Measurements from ENCODE around the gene SMPX.

The SMPX gene

DNA sequence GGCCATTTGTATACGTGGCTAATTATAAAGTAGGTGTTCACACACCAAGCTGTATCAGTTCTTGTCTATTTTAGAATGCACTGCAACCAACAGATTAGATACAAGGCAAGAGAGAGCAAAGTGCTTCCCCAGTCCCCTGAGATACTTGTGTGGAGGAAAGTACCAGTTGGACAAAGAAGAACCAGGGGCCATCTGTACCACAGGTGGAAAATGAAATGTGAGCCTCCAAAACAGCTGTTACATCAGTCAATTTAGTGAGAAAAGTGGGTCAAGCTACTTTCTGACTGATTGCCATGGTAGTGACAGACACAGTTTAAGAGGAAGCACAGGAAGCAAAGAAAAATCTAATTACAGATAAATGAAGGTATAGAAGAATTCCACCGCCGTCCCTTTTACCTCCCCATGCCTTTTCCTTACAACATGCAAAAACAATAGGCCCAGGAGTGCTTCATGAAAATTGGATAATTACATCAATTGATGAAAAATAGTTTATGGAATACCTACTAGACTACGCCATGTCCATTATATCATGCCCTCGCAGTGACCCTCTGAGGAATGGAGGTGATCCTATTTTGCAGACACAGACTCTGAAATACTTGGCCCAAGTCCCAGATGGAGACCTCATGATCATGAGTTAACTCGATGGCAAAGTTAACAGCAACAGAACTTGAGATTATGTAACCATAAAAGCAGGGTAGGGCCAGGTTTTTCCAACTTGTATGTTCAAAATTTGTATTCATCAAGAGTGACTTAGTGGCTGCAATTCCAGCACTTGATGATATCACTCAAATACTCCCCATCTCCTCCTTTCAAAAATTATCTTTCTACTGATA is 15.8 kb downstream of the SMPX start:
- H3K9ac ChIP-seq (ENCODE audit: low read depth, low read length), result no peak overlapping the region
- no peak overlapping the region for H3K4me2 ChIP-seq (ENCODE audit: low read length)
- H3K4me3 ChIP-seq (ENCODE audit: low read length), result no peak overlapping the region
- no peaks in the 10 kb centered on the region for H3K9me3 ChIP-seq (replicated peaks; ENCODE audit: low read length)
- H3K36me3 ChIP-seq (ENCODE audit: insufficient read depth, low read length), result no peaks in the 10 kb centered on the region
- no peaks in the 10 kb centered on the region for H3K27me3 ChIP-seq (ENCODE audit: control insufficient read depth, insufficient read depth, low read length)
- H3K4me1 ChIP-seq (ENCODE audit: control insufficient read depth, insufficient read depth, low read length), result peaks cover 2% of the 10 kb centered on the region

DNA sequence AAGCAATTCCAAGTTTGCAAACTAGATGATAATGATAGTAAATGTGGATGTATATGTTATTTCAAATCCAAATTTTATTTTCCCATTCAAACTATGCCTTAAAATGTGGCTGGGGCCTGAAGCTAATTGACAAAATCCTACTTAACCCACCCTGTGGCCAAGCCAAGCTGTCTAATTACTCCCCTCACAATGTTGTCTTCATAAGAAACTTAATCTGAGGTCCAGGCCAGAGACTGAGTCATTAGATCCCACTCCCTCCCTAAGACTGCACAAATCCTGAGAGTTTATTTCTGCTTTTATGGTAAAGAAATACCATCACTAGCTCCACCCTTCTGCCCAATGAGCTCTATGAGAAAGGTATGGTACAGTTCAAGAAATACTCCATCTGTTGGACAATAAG is 16.6 kb downstream of the SMPX start:
- Histone ChIP-seq H3K4me3 (ENCODE audit: low read length) (no peak overlapping the region), H3K4me1 (ENCODE audit: control insufficient read depth, insufficient read depth, low read length) (peaks cover 3% of the 10 kb centered on the region), H3K27me3 (ENCODE audit: control insufficient read depth, insufficient read depth, low read length) (no peaks in the 10 kb centered on the region), H3K36me3 (ENCODE audit: insufficient read depth, low read length) (no peaks in the 10 kb centered on the region), H3K4me2 (ENCODE audit: low read length) (no peak overlapping the region), H3K9ac (ENCODE audit: low read depth, low read length) (no peak overlapping the region), H3K9me3 (replicated peaks; ENCODE audit: low read length) (no peaks in the 10 kb centered on the region)

DNA sequence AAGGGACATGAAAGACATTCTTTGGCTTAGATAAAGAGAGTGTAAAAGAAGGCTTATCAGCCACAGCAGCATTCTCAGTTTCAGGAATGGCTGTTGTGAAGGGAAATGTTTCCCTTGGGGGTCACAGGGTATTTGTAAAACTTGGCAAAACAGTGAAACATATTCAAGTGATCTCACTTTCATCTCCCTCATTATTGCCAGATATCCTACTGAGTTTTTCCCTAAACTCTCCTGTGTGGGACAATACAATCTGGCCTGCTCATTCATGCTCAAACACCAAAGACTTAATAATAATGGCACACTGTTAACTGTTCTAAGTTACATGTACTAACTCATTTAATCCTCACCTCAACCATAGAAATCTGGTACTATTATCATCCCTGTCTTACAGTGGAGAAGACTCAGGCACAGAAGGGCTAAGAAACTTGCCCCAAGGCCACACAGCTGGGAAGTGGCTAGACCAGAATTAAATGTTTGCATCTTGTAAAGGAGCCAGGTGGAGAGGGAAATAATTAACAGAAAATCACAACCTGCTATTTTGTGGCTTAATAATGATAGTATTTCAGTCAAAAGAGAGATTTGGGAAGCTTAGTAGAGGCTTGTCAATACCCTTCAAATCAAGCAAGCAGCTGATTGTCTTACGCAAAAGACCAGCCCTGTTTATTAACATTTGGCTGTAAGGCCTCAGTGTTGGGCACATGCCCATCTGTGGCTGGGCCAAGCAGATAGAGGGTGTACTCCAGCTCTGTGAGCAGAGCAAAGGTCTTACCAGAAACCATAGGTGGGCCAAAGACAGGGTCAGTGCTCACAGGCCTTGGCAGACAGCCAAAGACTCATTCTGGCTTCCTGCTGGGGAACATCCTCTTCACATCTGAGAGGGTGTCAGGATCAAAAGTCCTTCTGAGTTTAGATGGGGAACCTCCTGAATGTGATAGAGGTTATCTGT is 17.3 kb downstream of the SMPX start:
- peaks cover 11% of the 10 kb centered on the region for H3K4me1 ChIP-seq (ENCODE audit: control insufficient read depth, insufficient read depth, low read length)

DNA sequence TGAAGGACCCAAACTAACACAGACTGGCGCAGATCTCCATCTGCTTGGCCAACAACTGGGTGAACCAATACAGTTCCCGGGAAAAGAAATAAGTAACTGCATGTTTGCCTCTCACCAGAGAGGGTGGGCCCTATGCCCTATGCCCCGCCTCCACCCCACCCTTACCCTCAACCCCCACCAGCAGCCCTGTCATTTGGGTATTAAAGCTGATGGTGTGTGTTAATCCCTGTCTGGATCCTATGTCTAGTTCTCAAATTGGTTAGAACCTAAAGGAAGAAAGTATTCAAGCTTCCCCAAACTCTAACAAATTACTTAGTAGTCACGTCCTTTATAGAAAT is 19.0 kb downstream of the SMPX start:
- Histone ChIP-seq H3K4me1 (ENCODE audit: control insufficient read depth, insufficient read depth, low read length) (peaks cover 20% of the 10 kb centered on the region), H3K4me3 (ENCODE audit: low read length) (no peak overlapping the region), H3K4me2 (ENCODE audit: low read length) (no peak overlapping the region), H3K9me3 (replicated peaks; ENCODE audit: low read length) (no peaks in the 10 kb centered on the region), H3K9ac (ENCODE audit: low read depth, low read length) (no peak overlapping the region), H3K36me3 (ENCODE audit: insufficient read depth, low read length) (no peaks in the 10 kb centered on the region), H3K27me3 (ENCODE audit: control insufficient read depth, insufficient read depth, low read length) (no peaks in the 10 kb centered on the region)

More for the DNA sequence above, 17.3 kb downstream of the SMPX start:
- Histone ChIP-seq H3K4me3 (ENCODE audit: low read length) (no peak overlapping the region), H3K9me3 (replicated peaks; ENCODE audit: low read length) (no peaks in the 10 kb centered on the region), H3K4me2 (ENCODE audit: low read length) (no peak overlapping the region), H3K27me3 (ENCODE audit: control insufficient read depth, insufficient read depth, low read length) (no peaks in the 10 kb centered on the region), H3K9ac (ENCODE audit: low read depth, low read length) (no peak overlapping the region), H3K36me3 (ENCODE audit: insufficient read depth, low read length) (no peaks in the 10 kb centered on the region)

DNA sequence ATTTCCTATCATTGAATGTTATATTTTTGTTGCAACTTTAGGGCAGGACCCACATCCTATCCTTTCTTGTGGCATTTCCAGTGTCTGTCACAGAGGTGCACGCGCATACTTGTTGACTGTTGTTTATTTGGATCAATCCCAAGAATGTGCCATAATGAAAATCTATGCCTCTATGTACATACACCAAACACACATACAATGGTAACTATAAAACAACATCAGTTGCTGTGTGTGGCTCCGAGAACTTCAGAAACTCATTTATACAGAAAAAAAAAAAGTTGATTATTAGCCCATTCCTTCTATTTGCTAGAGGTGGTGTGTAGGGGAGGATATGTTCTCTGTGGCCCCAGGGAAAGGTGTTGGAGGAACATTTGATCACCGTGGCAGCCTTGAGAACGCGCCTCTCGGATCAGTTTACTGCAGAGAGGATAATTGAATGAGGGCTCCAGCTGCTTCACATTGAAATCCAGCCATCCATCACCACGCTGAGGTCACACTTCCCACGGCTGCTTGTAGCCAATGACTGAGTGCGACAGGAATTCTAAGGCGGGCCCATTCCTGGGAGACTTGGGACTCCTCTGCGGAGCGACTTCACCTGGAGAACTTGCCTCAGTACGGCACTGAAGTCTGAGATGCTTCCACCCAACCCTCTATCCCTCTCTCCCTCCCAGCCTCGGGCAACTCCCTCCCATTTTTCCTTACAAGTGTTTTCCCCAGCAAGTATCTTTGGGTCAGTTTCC is 19.5 kb downstream of the SMPX start:
- Histone ChIP-seq H3K4me1 (ENCODE audit: control insufficient read depth, insufficient read depth, low read length) (peaks cover 20% of the 10 kb centered on the region), H3K9me3 (replicated peaks; ENCODE audit: low read length) (no peaks in the 10 kb centered on the region)

DNA sequence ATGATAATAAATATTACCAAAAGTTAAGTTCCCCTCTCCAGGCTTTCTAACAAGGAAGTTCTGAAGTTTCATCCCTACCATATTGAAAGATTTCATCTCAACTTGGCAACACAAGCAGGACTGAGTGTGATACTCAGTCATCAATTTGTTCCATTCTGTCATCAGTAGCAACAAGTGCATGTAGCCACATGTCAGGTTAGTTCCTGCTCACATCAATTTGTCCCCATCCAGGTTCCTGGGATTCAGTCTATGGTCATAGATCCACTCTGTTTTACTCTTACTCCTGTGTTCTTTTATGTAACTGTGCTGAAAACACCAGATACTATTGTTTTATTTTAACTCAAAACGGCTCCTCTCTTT is 22.2 kb downstream of the SMPX start:
- H3K9ac ChIP-seq (ENCODE audit: low read depth, low read length), result peak overlapping the region; percentile 14
- peaks cover 20% of the 10 kb centered on the region for H3K4me1 ChIP-seq (ENCODE audit: control insufficient read depth, insufficient read depth, low read length)

More for the DNA sequence above, 19.5 kb downstream of the SMPX start:
- Histone ChIP-seq H3K36me3 (ENCODE audit: insufficient read depth, low read length) (no peaks in the 10 kb centered on the region), H3K4me2 (ENCODE audit: low read length) (no peak overlapping the region), H3K4me3 (ENCODE audit: low read length) (no peak overlapping the region), H3K27me3 (ENCODE audit: control insufficient read depth, insufficient read depth, low read length) (no peaks in the 10 kb centered on the region), H3K9ac (ENCODE audit: low read depth, low read length) (no peak overlapping the region)

DNA sequence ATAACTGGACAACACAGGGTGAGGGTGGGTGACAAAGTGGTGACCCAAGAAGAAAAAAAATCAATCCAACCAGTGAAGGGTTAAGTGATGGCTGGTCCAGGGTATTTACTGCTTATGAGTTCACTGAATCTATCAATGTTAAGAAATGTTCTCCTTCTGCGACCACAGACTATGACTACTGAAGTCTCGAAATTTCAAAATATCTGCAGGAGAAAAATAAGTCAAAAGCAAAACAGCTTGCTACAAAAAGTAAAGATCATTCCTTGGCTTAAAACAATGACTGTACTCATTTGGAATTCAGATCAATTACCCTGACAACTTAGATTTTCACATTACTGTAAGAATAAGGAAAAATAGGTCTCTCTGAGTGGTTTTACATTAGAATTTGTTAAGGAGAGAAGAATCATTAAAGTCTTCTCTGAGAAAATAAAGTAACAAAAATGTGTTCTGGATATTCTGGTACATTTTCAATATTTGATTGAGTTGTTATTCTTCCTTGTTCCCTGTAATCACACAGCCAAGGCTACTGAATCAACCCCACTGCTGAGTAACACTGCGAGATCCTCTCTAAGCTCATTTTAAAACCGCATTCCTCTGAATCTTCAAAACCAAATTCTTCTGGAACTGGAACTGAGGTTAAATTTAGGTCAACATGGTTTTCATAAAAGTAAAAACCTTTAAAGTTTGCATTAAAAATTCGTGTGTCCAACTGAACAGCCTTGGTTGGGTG is 22.7 kb downstream of the SMPX start:
- H3K4me1 ChIP-seq (ENCODE audit: control insufficient read depth, insufficient read depth, low read length), result peaks cover 20% of the 10 kb centered on the region
- peak overlapping the region; percentile 55 for H3K4me2 ChIP-seq (ENCODE audit: low read length)
- H3K4me3 ChIP-seq (ENCODE audit: low read length), result peak overlapping the region; percentile 28
- peak overlapping the region; percentile 39 for H3K9ac ChIP-seq (ENCODE audit: low read depth, low read length)
- no peaks in the 10 kb centered on the region for H3K27me3 ChIP-seq (ENCODE audit: control insufficient read depth, insufficient read depth, low read length)
- no peaks in the 10 kb centered on the region for H3K36me3 ChIP-seq (ENCODE audit: insufficient read depth, low read length)
- no peaks in the 10 kb centered on the region for H3K9me3 ChIP-seq (replicated peaks; ENCODE audit: low read length)

More for the DNA sequence above, 22.2 kb downstream of the SMPX start:
- Histone ChIP-seq H3K4me3 (ENCODE audit: low read length) (peak overlapping the region; percentile 14), H3K4me2 (ENCODE audit: low read length) (peak overlapping the region; percentile 55), H3K9me3 (replicated peaks; ENCODE audit: low read length) (no peaks in the 10 kb centered on the region), H3K27me3 (ENCODE audit: control insufficient read depth, insufficient read depth, low read length) (no peaks in the 10 kb centered on the region), H3K36me3 (ENCODE audit: insufficient read depth, low read length) (no peaks in the 10 kb centered on the region)

DNA sequence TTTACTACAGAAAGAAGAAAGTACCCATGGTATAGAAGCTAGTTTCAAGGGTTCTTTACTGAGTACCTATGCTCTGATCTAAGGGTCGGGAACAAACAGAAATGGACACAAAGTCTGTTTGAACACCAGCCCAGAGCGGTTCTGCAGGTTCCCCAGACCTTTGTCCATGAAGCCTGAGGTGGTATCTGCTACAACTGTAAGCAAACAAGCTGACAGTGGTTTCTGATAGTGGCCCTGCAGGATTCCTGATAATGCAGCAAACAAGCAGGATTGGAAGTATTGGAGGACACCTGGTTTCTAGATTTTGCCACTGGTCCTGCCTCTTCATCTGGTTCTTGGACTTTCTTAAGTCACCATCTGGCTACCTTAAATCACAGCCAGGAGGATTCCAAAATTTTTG is 23.7 kb downstream of the SMPX start:
- H3K4me3 ChIP-seq (ENCODE audit: low read length), result no peak overlapping the region

DNA sequence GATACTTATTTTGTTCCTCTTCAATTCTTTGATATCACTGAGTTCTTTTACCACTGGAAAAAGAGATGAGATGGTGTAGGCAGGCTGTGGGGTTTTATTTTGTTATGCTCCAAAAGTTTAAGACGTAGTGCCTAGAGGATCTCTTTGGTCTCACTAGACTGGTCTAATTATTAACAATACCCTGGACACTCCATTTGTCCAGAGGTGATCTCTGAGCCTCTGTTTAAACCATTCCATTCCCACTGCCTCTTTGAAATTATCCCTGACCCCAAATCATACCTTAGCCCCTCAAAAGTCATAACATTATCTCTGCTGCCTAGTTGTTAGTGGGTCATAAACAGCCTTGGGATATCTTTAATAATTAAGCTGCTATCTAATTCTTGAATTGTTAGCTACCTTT is 24.2 kb downstream of the SMPX start:
- Histone ChIP-seq H3K4me3 (ENCODE audit: low read length) (no peak overlapping the region), H3K36me3 (ENCODE audit: insufficient read depth, low read length) (no peaks in the 10 kb centered on the region), H3K9ac (ENCODE audit: low read depth, low read length) (no peak overlapping the region), H3K4me1 (ENCODE audit: control insufficient read depth, insufficient read depth, low read length) (peaks cover 20% of the 10 kb centered on the region), H3K4me2 (ENCODE audit: low read length) (no peak overlapping the region), H3K27me3 (ENCODE audit: control insufficient read depth, insufficient read depth, low read length) (no peaks in the 10 kb centered on the region), H3K9me3 (replicated peaks; ENCODE audit: low read length) (no peaks in the 10 kb centered on the region)

More for the DNA sequence above, 23.7 kb downstream of the SMPX start:
- Histone ChIP-seq H3K4me1 (ENCODE audit: control insufficient read depth, insufficient read depth, low read length) (peaks cover 20% of the 10 kb centered on the region), H3K9ac (ENCODE audit: low read depth, low read length) (no peak overlapping the region), H3K36me3 (ENCODE audit: insufficient read depth, low read length) (no peaks in the 10 kb centered on the region), H3K4me2 (ENCODE audit: low read length) (no peak overlapping the region), H3K27me3 (ENCODE audit: control insufficient read depth, insufficient read depth, low read length) (no peaks in the 10 kb centered on the region), H3K9me3 (replicated peaks; ENCODE audit: low read length) (no peaks in the 10 kb centered on the region)

DNA sequence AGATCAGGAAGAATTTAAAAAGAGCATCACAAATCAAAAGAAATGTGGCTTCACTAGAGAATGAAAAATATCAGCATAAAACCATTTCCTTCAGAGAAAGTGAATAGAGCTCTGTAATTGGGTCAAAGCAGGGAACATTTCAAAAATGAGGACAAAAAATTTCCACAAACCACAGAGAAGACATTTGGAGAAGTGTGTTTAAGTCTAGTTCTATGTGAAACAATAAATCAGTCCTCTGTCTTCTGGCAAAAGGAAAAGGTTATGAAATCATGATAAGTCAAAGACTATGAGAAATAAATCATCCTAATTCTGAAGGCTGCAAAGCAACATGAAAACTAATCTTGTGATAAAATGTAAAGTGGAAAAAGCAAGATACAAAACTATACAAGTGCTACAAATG is 27.9 kb downstream of the SMPX start:
- no peaks in the 10 kb centered on the region for H3K36me3 ChIP-seq (ENCODE audit: insufficient read depth, low read length)
- no peak overlapping the region for H3K9ac ChIP-seq (ENCODE audit: low read depth, low read length)
- peaks cover 26% of the 10 kb centered on the region for H3K4me1 ChIP-seq (ENCODE audit: control insufficient read depth, insufficient read depth, low read length)
- no peaks in the 10 kb centered on the region for H3K27me3 ChIP-seq (ENCODE audit: control insufficient read depth, insufficient read depth, low read length)
- no peaks in the 10 kb centered on the region for H3K9me3 ChIP-seq (replicated peaks; ENCODE audit: low read length)
- no peak overlapping the region for H3K4me3 ChIP-seq (ENCODE audit: low read length)
- no peak overlapping the region for H3K4me2 ChIP-seq (ENCODE audit: low read length)

Measured in skeletal muscle satellite cell (primary cell).